Nephron progenitor cell (in vitro differentiated cells): Measurements from ENCODE around the gene PNPLA7.
A peak's percentile ranks its signal among the peaks of the same experiment; 100 is the strongest.
"Not testable (repeated sequence)": the region's sequence is repeated elsewhere in the genome, so short reads cannot be mapped to it uniquely, and the experiment has no call there.

ENCODE experiments used
- DNase-seq: peaks from one replicate; pipeline ENCODE4 v3.0.0; 2021
- H3K27ac Mint-ChIP-seq: 2 replicates; pipeline ENCODE4 v1.8.0; 2021; ENCODE audit warnings: mild to moderate bottlenecking, moderate library complexity, mixed read lengths
- H3K27me3 Mint-ChIP-seq: 2 replicates; pipeline ENCODE4 v1.8.0; 2021; ENCODE audit warnings: mild to moderate bottlenecking, low read depth, mixed read lengths; ENCODE audit not compliant: poor library complexity
- H3K36me3 Mint-ChIP-seq: 2 replicates; pipeline ENCODE4 v1.8.0; 2021; ENCODE audit warnings: low read depth, mixed read lengths
- H3K4me1 Mint-ChIP-seq: 2 replicates; pipeline ENCODE4 v1.8.0; 2021; ENCODE audit warnings: mixed read lengths
- H3K4me3 Mint-ChIP-seq: 2 replicates; pipeline ENCODE4 v1.8.0; 2021; ENCODE audit warnings: mild to moderate bottlenecking, moderate library complexity, mixed read lengths
- H3K9me3 Mint-ChIP-seq: 2 replicates; pipeline ENCODE4 v1.8.0; 2021; ENCODE audit warnings: mild to moderate bottlenecking, moderate library complexity, mixed read lengths
- TF ChIP-seq, protein P1 (sequence below): fragments of 200-600 bp; sonication (generic); IDR thresholded peaks from 2 replicates; pipeline ENCODE4 v1.5.0; 2021; ENCODE audit warnings: antibody characterized with exemption

The PNPLA7 gene

DNA sequence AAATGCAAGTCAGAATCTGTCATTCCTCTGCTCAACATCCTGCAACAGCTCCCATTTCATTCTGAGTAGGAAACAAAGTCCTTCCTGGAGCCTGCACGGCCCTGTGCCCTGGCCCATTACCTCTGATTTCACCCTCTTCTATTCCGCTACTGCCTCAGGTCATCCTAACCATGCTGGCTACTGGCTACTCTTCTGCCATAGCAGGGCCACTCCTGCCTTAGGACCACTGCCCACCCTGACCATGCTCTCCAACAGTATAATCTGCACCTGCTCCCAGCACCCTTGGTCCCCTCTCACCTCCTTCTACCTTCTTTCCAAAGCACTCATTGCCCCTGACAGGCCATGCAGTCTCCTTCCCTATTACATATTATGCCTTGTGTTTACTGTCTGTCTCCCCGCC, 20.4 kb upstream of the PNPLA7 start:
- no peak overlapping the region for H3K27ac Mint-ChIP-seq
- peaks cover 43% of the 10 kb centered on the region for H3K36me3 Mint-ChIP-seq
- H3K27me3 Mint-ChIP-seq, result peaks cover 3% of the 10 kb centered on the region
- H3K4me1 Mint-ChIP-seq, result peaks cover 1% of the 10 kb centered on the region
- H3K9me3 Mint-ChIP-seq, result no peaks in the 10 kb centered on the region
- H3K4me3 Mint-ChIP-seq, result no peak overlapping the region
- no peak for DNase-seq
- TF ChIP-seq, protein P1, sequence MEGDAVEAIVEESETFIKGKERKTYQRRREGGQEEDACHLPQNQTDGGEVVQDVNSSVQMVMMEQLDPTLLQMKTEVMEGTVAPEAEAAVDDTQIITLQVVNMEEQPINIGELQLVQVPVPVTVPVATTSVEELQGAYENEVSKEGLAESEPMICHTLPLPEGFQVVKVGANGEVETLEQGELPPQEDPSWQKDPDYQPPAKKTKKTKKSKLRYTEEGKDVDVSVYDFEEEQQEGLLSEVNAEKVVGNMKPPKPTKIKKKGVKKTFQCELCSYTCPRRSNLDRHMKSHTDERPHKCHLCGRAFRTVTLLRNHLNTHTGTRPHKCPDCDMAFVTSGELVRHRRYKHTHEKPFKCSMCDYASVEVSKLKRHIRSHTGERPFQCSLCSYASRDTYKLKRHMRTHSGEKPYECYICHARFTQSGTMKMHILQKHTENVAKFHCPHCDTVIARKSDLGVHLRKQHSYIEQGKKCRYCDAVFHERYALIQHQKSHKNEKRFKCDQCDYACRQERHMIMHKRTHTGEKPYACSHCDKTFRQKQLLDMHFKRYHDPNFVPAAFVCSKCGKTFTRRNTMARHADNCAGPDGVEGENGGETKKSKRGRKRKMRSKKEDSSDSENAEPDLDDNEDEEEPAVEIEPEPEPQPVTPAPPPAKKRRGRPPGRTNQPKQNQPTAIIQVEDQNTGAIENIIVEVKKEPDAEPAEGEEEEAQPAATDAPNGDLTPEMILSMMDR, result no peak

DNA sequence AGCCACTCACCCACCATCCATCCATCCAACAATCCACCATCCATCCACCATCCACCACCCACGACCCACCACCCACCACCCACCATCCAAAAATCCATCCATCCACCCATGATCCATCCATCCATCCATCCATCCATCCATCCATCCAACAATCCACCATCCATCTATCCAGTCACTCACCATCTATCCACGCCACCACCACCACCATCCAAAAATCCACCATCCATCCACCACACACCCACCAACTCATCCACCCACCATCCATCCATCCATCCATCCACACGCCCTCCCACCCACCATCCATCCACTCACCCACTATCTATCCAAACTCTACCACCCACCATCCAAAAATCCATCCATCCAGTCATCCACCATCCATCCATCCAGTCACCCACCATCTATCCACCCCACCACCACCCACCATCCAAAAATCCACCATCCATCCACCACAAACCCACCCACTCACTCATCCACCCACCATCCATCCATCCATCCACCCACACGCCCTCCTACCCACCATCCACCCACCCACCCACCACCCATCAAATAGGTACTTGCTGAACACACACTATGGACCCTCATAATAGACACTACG, 19.5 kb upstream of the PNPLA7 start:
- Mint-ChIP-seq H3K4me1 (no peaks in the 10 kb centered on the region), H3K9me3 (no peaks in the 10 kb centered on the region), H3K27ac (no peak overlapping the region), H3K27me3 (peaks cover 3% of the 10 kb centered on the region), H3K4me3 (no peak overlapping the region), H3K36me3 (peaks cover 35% of the 10 kb centered on the region)
- TF ChIP-seq, protein P1, result no peak
- DNase-seq, result no peak

DNA sequence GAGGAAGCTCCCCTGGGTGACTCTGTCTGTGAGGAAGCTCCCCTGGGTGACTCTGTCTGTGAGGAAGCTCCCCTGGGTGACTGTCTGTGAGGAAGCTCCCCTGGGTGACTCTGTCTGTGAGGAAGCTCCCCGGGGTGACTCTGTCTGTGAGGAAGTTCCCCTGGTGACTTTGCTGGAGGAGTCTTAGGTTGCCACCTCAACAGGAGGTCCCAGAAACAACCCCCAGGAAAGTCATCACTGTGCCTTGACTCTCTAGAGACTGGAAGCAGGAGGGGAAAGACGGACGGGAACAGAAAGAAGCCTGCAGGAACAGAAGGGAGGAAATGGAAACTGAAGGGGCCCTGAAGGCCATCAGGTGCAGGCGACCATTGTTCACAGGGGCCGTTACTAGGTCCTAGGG, 18.2 kb upstream of the PNPLA7 start:
- not testable (repeated sequence) for H3K27ac Mint-ChIP-seq, H3K4me1 Mint-ChIP-seq, H3K4me3 Mint-ChIP-seq, H3K9me3 Mint-ChIP-seq, DNase-seq, H3K27me3 Mint-ChIP-seq
- H3K36me3 Mint-ChIP-seq, result peaks cover 39% of the 10 kb centered on the region

DNA sequence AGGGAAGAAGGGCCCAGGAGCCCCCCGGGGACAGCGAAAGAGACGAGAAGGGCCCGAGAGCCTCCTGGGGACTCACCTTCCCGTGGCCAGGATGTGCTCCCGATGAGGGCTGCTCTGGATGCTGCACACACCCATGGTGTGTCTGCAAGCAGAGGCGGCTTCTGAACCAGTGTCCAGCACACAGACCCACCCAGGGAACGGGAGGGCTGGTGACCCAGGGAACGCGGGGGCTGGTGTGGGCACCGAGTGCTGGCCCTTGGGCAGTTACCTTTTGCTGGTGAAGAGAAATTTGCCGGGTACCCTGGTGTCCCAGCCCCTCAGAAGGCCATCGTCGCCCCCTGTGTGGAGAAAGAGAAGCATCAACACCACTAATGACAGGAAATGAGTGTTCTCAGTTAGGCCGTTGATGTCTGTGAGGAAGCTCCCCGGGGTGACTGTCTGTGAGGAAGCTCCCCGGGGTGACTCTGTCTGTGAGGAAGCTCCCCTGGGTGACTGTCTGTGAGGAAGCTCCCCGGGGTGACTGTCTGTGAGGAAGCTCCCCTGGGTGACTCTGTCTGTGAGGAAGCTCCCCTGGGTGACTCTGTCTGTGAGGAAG, 14.7 kb upstream of the PNPLA7 start:
- peaks cover 1% of the 10 kb centered on the region for H3K4me1 Mint-ChIP-seq
- H3K27ac Mint-ChIP-seq, result no peak overlapping the region
- TF ChIP-seq, protein P1, result no peak
- no peak overlapping the region for H3K4me3 Mint-ChIP-seq
- H3K27me3 Mint-ChIP-seq, result peaks cover 5% of the 10 kb centered on the region
- peaks cover 4% of the 10 kb centered on the region for H3K9me3 Mint-ChIP-seq
- DNase-seq, result no peak
- H3K36me3 Mint-ChIP-seq, result peaks cover 49% of the 10 kb centered on the region

DNA sequence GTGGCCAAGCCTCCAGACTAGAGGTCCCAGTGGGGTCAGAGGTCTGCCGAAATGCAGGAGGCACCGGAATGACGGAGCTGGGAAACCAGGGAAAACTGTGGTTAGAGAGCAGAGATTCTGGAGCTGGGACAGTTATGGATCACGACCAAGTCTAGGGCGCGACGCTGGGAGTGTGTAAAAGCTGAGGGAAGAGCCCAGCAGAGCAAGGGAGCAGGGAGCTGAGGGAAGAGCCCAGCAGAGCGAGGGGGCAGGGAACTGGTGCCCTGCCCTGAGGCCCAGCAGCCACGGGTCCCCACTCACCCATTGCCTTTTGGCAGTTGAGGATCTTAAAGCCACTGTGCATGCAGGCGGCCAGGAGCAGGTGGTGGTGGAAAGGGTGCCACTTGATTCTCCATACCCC, 13.9 kb upstream of the PNPLA7 start:
- Mint-ChIP-seq H3K27me3 (peaks cover 5% of the 10 kb centered on the region), H3K4me1 (peaks cover 6% of the 10 kb centered on the region), H3K36me3 (peaks cover 57% of the 10 kb centered on the region), H3K4me3 (no peak overlapping the region), H3K9me3 (peaks cover 10% of the 10 kb centered on the region), H3K27ac (peak overlapping the region; percentile 89)
- no peak for DNase-seq
- TF ChIP-seq, protein P1, result no peak

DNA sequence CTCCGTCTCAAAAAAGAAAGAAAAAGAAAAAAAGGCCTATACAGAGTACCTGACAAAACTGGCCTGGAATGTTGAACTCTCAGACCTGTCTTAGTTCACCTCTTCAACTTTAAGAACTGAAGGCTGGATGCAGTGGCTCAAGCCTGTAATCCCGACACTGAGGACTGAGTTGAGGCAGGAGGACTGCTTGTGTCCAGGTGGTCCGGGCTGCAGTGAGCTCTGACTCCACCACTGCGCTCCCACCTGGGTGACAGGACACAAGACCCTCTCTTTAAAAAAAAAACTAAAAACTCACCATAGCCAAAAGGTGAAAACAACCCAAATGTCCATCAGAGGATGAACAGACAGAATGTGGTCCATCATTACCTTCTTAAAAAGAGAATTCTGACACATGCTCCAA, 7.9 kb upstream of the PNPLA7 start:
- peaks cover 73% of the 10 kb centered on the region for H3K36me3 Mint-ChIP-seq
- peak overlapping the region; percentile 57 for H3K27ac Mint-ChIP-seq
- H3K4me1 Mint-ChIP-seq, result peaks cover 6% of the 10 kb centered on the region
- TF ChIP-seq, protein P1, result no peak
- H3K9me3 Mint-ChIP-seq, result peaks cover 10% of the 10 kb centered on the region
- H3K27me3 Mint-ChIP-seq, result peaks cover 5% of the 10 kb centered on the region
- no peak for DNase-seq
- no peak overlapping the region for H3K4me3 Mint-ChIP-seq
